Panc1 (cell line): Measurements from ENCODE around the gene KRAS. TPM values are rescaled to one million over a fixed set of nuclear protein-coding genes. Genes with fewer than 3 reads are reported as not detected.

Source experiments
- ATAC-seq: fragments of 200-7000 bp; cut with Tn5 transposase; 2 replicates; pipeline ENCODE4 v1.9.1; 2020; ENCODE audit warnings: mild to moderate bottlenecking, moderate library complexity
- BruUV-seq: library from RNA; stranded (reverse); fragments of 400-500 nt; replicated peaks from 2 replicates; lab custom pipeline; 2021; lab: Mats Ljungman, UMichigan
- CTCF ChIA-PET: fragments of 300-600 bp; sonication (Branson Sonifier 250); formaldehyde crosslinking; loops from one replicate; lab custom pipeline; 2022; ENCODE audit warnings: antibody characterized with exemption; lab: Charles Lee
- POLR2A ChIA-PET: fragments of 300-600 bp; sonication (Branson Sonifier 250); formaldehyde crosslinking; loops from one replicate; lab custom pipeline; 2022; ENCODE audit warnings: antibody characterized with exemption; lab: Charles Lee
- DNase-seq: peaks from one replicate; pipeline ENCODE4 v3.0.0-alpha.2; 2010; ENCODE audit warnings: low read depth, low spot score
- H3K27ac ChIP-seq: 2 replicates; pipeline ENCODE4 v1.5.1; 2011; ENCODE audit warnings: mild to moderate bottlenecking, low read length, inconsistent platforms
- H3K27me3 ChIP-seq: fragments of 200-500 bp; sonication (Bioruptor generic); 2 replicates; pipeline ENCODE4 v1.6.0; 2014; ENCODE audit warnings: low read length, inconsistent platforms; ENCODE audit not compliant: control insufficient read depth, insufficient read depth
- H3K36me3 ChIP-seq: fragments of 200-500 bp; sonication (Bioruptor generic); 2 replicates; pipeline ENCODE4 v1.5.1; 2014; ENCODE audit warnings: inconsistent platforms, mild to moderate bottlenecking, low read length, moderate library complexity; ENCODE audit not compliant: control insufficient read depth, insufficient read depth
- H3K4me1 ChIP-seq: 2 replicates; pipeline ENCODE4 v1.5.1; 2011; ENCODE audit warnings: inconsistent platforms, mild to moderate bottlenecking, low read length, moderate library complexity; ENCODE audit not compliant: control insufficient read depth, insufficient read depth
- H3K4me3 ChIP-seq, 2 experiments: 2 replicates each; pipeline ENCODE4 v1.5.1; 2011 to 2012; ENCODE audit warnings: low read depth in 2 of 2, low read length in 2 of 2, mild to moderate bottlenecking in 2 of 2, inconsistent platforms in 1 of 2, moderate library complexity in 1 of 2
- H3K9me3 ChIP-seq: fragments of 200-500 bp; sonication (Bioruptor generic); 2 replicates; pipeline ENCODE4 v1.5.1; 2014; ENCODE audit warnings: low read depth, mild to moderate bottlenecking, inconsistent platforms, low read length, moderate library complexity; ENCODE audit not compliant: control insufficient read depth, insufficient read depth
- CTCF ChIP-seq: fragments of 450-650 bp; IDR thresholded peaks from 2 replicates; pipeline ENCODE4 v1.5.1; 2017; ENCODE audit warnings: mild to moderate bottlenecking
- POLR2AphosphoS5 ChIP-seq: IDR thresholded peaks from 2 replicates; pipeline ENCODE4 v1.6.1; 2012; ENCODE audit warnings: mild to moderate bottlenecking, low read depth, low read length, moderate library complexity
- REST ChIP-seq, 2 experiments: IDR thresholded peaks; 2 replicates each; pipeline ENCODE4 v1.6.1; 2011 to 2012; ENCODE audit warnings: low read depth in 2 of 2, control low read depth in 1 of 2, low read length in 1 of 2, mild to moderate bottlenecking in 1 of 2, moderate library complexity in 1 of 2; ENCODE audit not compliant: insufficient read depth in 1 of 2
- SIN3A ChIP-seq: IDR thresholded peaks from 2 replicates; pipeline ENCODE4 v1.6.1; 2012; ENCODE audit warnings: low read depth, mild to moderate bottlenecking, low read length, moderate library complexity, borderline replicate concordance; ENCODE audit not compliant: insufficient read depth
- TCF7L2 ChIP-seq: IDR thresholded peaks from 2 replicates; pipeline ENCODE4 v1.6.1; 2011; ENCODE audit warnings: mild to moderate bottlenecking, low read depth, low read length, inconsistent platforms
- in situ Hi-C: cut with HindIII; loops from 2 replicates; pipeline ENCODE4 v1.10.0; 2016; ENCODE audit warnings: low sequenced_read_pairs, low pct_unique_long_range_greater_than_20kb
- intact Hi-C: fragments of 100-400 bp; cut with micrococcal nuclease; formaldehyde crosslinking; loops from one replicate; pipeline ENCODE4 v1.10.0; 2022; ENCODE audit not compliant: unreplicated experiment
- total RNA-seq: library from RNA; stranded (reverse); gene quantifications from one replicate; pipeline ENCODE4 v1.2.1, GENCODE V29; 2021; ENCODE audit not compliant: unreplicated experiment

KRAS gene
- total RNA-seq, 1 experiment from 2014 or later: 33.1 TPM

GRCh38 chr12:25186788-25187402 lies 63.8 kb downstream of the KRAS start:
- H3K36me3 ChIP-seq: no peaks in the 10 kb centered on the region
- H3K9me3 ChIP-seq: no peaks in the 10 kb centered on the region
- in situ Hi-C loops (no loop called here), intact Hi-C loops (no loop called here)
- no peak overlapping the region for H3K27ac ChIP-seq
- no TSS peak for BruUV-seq
- CTCF ChIA-PET: no interaction called here
- H3K27me3 ChIP-seq: peaks cover 14% of the 10 kb centered on the region; the same call in 1 of the 2 replicates
- H3K4me3 ChIP-seq: no peak overlapping the region
- DNase-seq (no peak), ATAC-seq (0 out of 2 replicates have a peak, but pooled peaks have one; percentile 42)
- no peaks in the 10 kb centered on the region for H3K4me1 ChIP-seq
- POLR2A ChIA-PET: no interaction called here
- TF ChIP-seq SIN3A (no peak), REST (IDR thresholded peaks at IDR 0.05; ENCODE audit: insufficient read depth in 1 of 2, low read depth in 2 of 2, low read length in 1 of 2) (no peak), CTCF (no peak), TCF7L2 (no peak), POLR2AphosphoS5 (no peak)

- BruUV-seq: no TSS peak
- POLR2A ChIA-PET: no interaction called here
- H3K27ac ChIP-seq: no peak overlapping the region
- DNase-seq (no peak), ATAC-seq (no peak)
- CTCF ChIA-PET: no interaction called here
- H3K4me1 ChIP-seq: no peaks in the 10 kb centered on the region
- no peak for TF ChIP-seq CTCF
- no peak for TF ChIP-seq POLR2AphosphoS5
- TF ChIP-seq TCF7L2: no peak
- peaks cover 14% of the 10 kb centered on the region; the same call in 1 of the 2 replicates for H3K27me3 ChIP-seq
- no peaks in the 10 kb centered on the region for H3K36me3 ChIP-seq
- in situ Hi-C loops: no loop called here
- H3K4me3 ChIP-seq: no peak overlapping the region
- intact Hi-C loops: no loop called here
- no peaks in the 10 kb centered on the region for H3K9me3 ChIP-seq
Observed at GRCh38 chr12:25186038-25186787, 64.5 kb downstream of the KRAS start.
